ENCODE measurements around the gene CDCP2.
"Not testable (repeated sequence)": the region's sequence is repeated elsewhere in the genome, so short reads cannot be mapped to it uniquely, and the experiment has no call there.

Gene CDCP2

DNA sequence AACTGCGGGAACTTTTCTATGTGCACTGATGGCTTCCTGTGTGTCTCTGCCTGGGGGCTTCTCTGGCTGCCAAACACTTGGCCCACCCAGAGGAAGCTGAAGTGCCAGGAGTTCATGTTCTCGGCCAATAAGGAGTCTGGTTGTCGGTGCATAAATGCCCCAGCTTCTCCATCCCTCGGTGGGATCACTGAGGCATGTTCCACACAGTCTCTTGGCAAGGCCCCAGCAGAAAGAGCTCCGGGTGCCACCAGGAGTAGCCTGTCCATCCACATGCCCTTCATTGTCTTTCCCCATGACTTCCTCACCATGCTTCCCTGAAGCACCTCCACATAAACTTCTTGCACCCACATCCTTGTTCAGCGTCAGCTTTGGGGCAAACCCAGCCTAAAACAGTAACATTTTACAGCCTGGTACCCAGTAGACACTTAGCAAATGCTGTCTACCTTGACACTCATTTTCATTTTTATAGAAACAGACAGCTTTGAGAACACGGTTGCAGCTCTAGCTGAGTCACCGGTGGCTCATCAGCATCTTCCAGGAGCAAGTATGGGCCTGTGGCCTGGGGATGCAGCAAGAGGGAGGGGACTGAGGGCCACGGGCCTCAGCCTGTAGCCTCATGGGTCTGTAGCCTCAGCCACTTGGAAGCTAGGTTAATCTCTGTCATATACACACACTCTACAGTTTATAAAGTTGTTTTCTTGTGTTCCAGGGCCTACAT lies 14.8 kb upstream of the CDCP2 start:
- Histone ChIP-seq H3K4me3 (ENCODE audit: low read length) (no peak overlapping the region), H3K27me3 (replicated peaks; ENCODE audit: control insufficient read depth, insufficient read depth, low read length) (peaks cover 8% of the 10 kb centered on the region), H3K9me3 (ENCODE audit: control insufficient read depth, low read length) (no peaks in the 10 kb centered on the region), H3K36me3 (ENCODE audit: control insufficient read depth, insufficient read depth, low read length, severe bottlenecking) (no peaks in the 10 kb centered on the region), H3K9ac (ENCODE audit: low read length) (no peak overlapping the region), H3K4me1 (ENCODE audit: control insufficient read depth, insufficient read depth, low read length) (peaks cover 2% of the 10 kb centered on the region)
- DNase-seq (ENCODE audit: low read depth) = peak; percentile 13

DNA sequence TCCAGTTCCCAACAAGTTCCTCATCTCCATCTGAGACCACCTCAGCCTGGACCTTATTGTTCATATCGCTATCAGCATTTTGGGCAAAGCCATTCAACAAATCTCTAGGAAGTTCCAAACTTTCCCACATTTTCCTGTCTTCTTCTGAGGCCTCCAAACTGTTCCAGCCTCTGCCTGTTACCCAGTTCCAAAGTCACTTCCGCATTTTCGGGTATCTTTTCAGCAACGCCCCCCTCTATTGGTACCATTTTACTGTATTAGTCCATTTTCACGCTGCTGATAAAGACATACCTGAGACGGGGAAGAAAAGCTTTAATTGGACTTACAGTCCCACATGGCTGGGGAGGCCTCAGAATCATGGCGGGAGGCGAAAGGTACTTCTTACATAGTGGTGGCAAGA lies 13.6 kb upstream of the CDCP2 start:
- DNase-seq (ENCODE audit: low read depth); H3K36me3 ChIP-seq (ENCODE audit: control insufficient read depth, insufficient read depth, low read length, severe bottlenecking); H3K9me3 ChIP-seq (ENCODE audit: control insufficient read depth, low read length); H3K4me1 ChIP-seq (ENCODE audit: control insufficient read depth, insufficient read depth, low read length); H3K9ac ChIP-seq (ENCODE audit: low read length); H3K4me3 ChIP-seq (ENCODE audit: low read length): not testable (repeated sequence)
- peaks cover 11% of the 10 kb centered on the region for H3K27me3 ChIP-seq (replicated peaks; ENCODE audit: control insufficient read depth, insufficient read depth, low read length)

DNA sequence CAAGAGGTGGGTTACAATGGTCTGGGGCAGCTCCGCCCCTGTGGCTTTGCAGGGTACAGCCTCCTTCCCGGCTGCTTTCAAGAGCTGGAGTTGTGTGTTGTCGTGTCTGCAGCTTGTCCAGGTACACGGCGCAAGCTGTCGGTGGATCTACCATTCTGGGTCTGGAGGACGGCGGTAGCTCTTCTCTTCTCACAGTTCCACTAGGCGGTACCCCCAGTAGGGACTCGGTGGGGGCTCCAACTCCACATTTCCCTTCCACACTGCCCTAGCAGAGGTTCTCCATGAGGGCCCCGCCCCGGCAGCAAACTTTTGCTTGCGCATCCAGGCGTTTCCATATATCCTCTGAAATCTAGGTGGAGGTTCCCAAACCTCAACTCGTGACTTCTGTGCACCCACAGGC lies 12.3 kb upstream of the CDCP2 start:
- Histone ChIP-seq H3K27me3 (replicated peaks; ENCODE audit: control insufficient read depth, insufficient read depth, low read length) (peaks cover 11% of the 10 kb centered on the region), H3K36me3 (ENCODE audit: control insufficient read depth, insufficient read depth, low read length, severe bottlenecking) (no peaks in the 10 kb centered on the region), H3K4me3 (ENCODE audit: low read length) (no peak overlapping the region), H3K4me1 (ENCODE audit: control insufficient read depth, insufficient read depth, low read length) (no peaks in the 10 kb centered on the region), H3K9ac (ENCODE audit: low read length) (no peak overlapping the region), H3K9me3 (ENCODE audit: control insufficient read depth, low read length) (no peaks in the 10 kb centered on the region)
- DNase-seq (ENCODE audit: low read depth) = no peak

DNA sequence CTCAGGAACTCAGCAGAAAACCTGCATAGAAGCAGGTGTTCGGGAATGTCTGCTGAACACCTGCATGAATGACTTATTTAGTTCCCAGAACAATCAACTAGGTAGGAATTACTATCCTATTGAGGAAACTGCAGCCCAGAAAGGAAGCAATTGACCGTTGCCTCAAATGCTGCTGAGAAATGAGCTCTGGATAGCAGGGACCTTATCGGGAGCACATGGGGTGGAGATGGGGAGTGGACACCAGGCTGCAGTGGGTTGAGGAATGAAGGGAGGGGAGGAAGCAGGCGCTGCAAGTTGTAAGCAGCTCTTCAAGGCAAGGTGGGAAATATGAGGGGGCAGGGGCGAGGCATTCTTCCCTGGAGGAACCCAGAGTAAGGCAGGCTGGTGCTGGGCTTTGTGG lies 10.8 kb upstream of the CDCP2 start:
- no peak for DNase-seq (ENCODE audit: low read depth)
- no peaks in the 10 kb centered on the region for H3K4me1 ChIP-seq (ENCODE audit: control insufficient read depth, insufficient read depth, low read length)
- peaks cover 11% of the 10 kb centered on the region for H3K27me3 ChIP-seq (replicated peaks; ENCODE audit: control insufficient read depth, insufficient read depth, low read length)
- no peak overlapping the region for H3K4me3 ChIP-seq (ENCODE audit: low read length)
- no peaks in the 10 kb centered on the region for H3K36me3 ChIP-seq (ENCODE audit: control insufficient read depth, insufficient read depth, low read length, severe bottlenecking)
- H3K9ac ChIP-seq (ENCODE audit: low read length) = no peak overlapping the region
- no peaks in the 10 kb centered on the region for H3K9me3 ChIP-seq (ENCODE audit: control insufficient read depth, low read length)

DNA sequence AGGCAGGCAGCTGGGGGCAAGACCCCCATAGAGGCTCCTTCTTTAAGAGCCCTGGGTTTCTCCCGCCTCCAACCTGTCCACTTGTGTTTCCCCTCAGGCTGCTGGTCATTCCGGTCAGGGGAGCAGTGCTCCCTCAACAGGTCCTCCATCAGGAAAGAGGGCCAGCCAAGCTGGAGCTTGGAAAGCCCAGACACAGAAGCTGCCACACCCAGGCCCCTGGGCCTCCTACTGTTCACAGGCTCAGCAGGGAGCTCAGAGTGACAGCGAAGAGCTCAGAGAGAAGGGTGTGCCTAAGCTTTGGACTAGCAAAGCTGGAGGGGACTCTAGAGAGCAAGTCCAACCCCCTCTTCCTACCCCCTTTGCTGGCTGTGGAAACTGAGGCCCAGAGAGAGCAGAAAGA lies 10.3 kb upstream of the CDCP2 start:
- no peak overlapping the region for H3K9ac ChIP-seq (ENCODE audit: low read length)

DNA sequence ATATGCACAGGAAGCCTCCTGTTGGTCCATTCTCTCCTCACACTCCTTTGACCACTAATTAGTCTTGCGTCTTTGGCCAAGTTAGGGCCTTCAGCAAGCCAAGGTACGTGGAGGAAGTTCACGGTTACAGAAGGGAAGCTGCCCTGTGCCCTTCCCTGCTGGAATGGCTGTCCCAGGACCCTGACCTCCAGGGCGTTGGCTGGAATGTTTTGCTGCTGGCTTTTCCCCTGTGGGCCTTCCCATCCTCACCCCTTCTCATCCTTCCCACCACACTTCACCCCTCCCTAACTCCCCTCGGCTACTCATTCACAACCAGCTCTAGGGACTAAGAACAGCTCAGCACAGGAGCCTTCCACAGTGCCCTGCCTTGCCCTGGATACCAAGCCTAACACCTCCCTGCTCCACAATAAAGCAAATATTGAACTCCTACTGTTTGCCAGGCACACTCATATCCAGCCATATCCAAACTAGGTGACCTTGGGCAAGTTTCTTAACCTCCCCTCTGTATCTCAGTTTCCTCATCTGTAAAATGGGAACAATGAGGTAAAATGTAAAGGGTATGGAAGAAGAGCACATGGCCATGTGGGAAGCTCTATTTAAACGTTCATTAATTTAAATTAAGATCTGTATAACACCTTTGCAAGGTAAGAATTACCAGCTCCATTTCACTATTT lies 8.8 kb upstream of the CDCP2 start:
- Histone ChIP-seq H3K9ac (ENCODE audit: low read length) (no peak overlapping the region), H3K4me1 (ENCODE audit: control insufficient read depth, insufficient read depth, low read length) (no peaks in the 10 kb centered on the region), H3K4me3 (ENCODE audit: low read length) (no peak overlapping the region), H3K36me3 (ENCODE audit: control insufficient read depth, insufficient read depth, low read length, severe bottlenecking) (no peaks in the 10 kb centered on the region), H3K27me3 (replicated peaks; ENCODE audit: control insufficient read depth, insufficient read depth, low read length) (peaks cover 11% of the 10 kb centered on the region), H3K9me3 (ENCODE audit: control insufficient read depth, low read length) (no peaks in the 10 kb centered on the region)
- DNase-seq (ENCODE audit: low read depth) = no peak

More for the DNA sequence above, 10.3 kb upstream of the CDCP2 start:
- Histone ChIP-seq H3K27me3 (replicated peaks; ENCODE audit: control insufficient read depth, insufficient read depth, low read length) (peaks cover 11% of the 10 kb centered on the region), H3K4me3 (ENCODE audit: low read length) (no peak overlapping the region), H3K36me3 (ENCODE audit: control insufficient read depth, insufficient read depth, low read length, severe bottlenecking) (no peaks in the 10 kb centered on the region), H3K9me3 (ENCODE audit: control insufficient read depth, low read length) (no peaks in the 10 kb centered on the region), H3K4me1 (ENCODE audit: control insufficient read depth, insufficient read depth, low read length) (no peaks in the 10 kb centered on the region)
- DNase-seq (ENCODE audit: low read depth) = no peak

DNA sequence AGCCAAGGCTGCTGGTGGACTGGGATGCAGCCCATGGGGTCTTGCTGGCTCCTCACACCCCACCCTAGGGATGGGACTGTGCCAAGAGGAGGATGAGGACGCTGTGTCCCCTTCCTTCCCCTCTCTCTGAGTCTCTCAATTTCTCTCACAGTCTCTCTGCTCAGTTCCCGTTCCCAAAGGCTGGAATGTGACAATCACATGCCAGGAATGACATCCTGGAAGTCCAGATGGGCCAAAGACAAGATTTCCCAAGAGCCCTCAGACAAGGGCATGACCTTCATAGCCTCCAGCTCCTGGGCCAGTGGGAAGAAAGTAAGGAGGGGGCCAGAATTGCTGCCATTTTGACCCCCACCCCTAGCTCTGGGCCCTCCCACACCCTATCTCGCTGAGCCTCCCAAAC lies 7.6 kb upstream of the CDCP2 start:
- Histone ChIP-seq H3K27me3 (replicated peaks; ENCODE audit: control insufficient read depth, insufficient read depth, low read length) (peaks cover 11% of the 10 kb centered on the region), H3K9ac (ENCODE audit: low read length) (no peak overlapping the region), H3K36me3 (ENCODE audit: control insufficient read depth, insufficient read depth, low read length, severe bottlenecking) (no peaks in the 10 kb centered on the region), H3K4me3 (ENCODE audit: low read length) (no peak overlapping the region), H3K9me3 (ENCODE audit: control insufficient read depth, low read length) (no peaks in the 10 kb centered on the region), H3K4me1 (ENCODE audit: control insufficient read depth, insufficient read depth, low read length) (no peaks in the 10 kb centered on the region)
- DNase-seq (ENCODE audit: low read depth) = no peak

DNA sequence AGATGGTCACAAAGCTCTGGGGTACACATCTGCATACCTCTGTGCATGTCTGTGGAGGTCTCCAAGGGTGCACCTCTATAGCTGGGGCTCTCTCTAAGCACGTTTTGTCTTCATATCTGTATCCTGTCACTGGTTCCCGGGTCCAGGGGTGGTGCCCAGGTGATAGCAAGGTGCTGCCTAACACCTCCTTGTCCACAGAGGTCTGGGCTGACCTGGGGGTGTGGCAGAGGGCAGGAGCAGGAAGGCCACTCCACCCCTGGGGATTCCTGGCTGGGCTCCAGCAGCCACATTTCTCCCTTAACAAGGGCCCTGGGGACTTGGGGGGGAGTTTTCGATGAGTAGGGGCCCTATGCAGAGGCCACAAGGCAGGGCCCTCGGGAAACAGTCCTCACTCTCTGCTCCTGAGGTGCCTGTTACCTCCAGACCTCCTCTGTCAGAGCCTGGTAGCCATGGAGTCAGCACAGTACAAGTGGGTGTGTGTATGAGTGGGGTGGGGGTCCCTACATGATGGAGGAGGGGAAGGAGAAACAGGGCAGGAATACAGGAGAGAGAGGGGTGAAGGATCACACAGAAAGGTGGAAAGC lies 7.0 kb upstream of the CDCP2 start:
- H3K36me3 ChIP-seq (ENCODE audit: control insufficient read depth, insufficient read depth, low read length, severe bottlenecking) = no peaks in the 10 kb centered on the region
- no peak for DNase-seq (ENCODE audit: low read depth)
- H3K4me1 ChIP-seq (ENCODE audit: control insufficient read depth, insufficient read depth, low read length) = no peaks in the 10 kb centered on the region

DNA sequence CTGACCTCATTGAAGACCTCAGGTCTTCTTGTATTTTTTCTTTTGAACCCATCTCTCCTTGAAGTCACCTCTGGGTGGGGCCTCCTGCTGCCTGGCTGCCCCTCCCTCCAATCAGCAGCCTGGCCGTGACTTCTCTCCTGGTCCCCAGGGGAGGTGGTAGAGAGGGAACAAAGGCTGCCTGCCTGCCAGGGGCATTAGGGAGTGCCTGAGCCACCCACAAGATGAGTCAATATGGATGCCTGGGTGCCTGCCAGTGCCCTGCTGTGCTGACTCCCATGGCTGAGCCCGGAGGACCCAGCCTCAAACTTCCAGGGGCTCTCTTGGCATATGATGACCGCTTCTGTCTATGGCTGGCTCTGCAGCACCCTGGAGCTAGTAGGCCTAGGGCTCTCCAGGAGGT lies 5.3 kb upstream of the CDCP2 start:
- Histone ChIP-seq H3K9me3 (ENCODE audit: control insufficient read depth, low read length) (no peaks in the 10 kb centered on the region), H3K4me1 (ENCODE audit: control insufficient read depth, insufficient read depth, low read length) (peaks cover 11% of the 10 kb centered on the region), H3K4me3 (ENCODE audit: low read length) (no peak overlapping the region), H3K9ac (ENCODE audit: low read length) (no peak overlapping the region), H3K27me3 (replicated peaks; ENCODE audit: control insufficient read depth, insufficient read depth, low read length) (peaks cover 4% of the 10 kb centered on the region), H3K36me3 (ENCODE audit: control insufficient read depth, insufficient read depth, low read length, severe bottlenecking) (no peaks in the 10 kb centered on the region)
- peak; percentile 16 for DNase-seq (ENCODE audit: low read depth)

More for the DNA sequence above, 7.0 kb upstream of the CDCP2 start:
- H3K4me3 ChIP-seq (ENCODE audit: low read length) = no peak overlapping the region
- no peak overlapping the region for H3K9ac ChIP-seq (ENCODE audit: low read length)
- H3K27me3 ChIP-seq (replicated peaks; ENCODE audit: control insufficient read depth, insufficient read depth, low read length) = peaks cover 11% of the 10 kb centered on the region
- H3K9me3 ChIP-seq (ENCODE audit: control insufficient read depth, low read length) = no peaks in the 10 kb centered on the region

DNA sequence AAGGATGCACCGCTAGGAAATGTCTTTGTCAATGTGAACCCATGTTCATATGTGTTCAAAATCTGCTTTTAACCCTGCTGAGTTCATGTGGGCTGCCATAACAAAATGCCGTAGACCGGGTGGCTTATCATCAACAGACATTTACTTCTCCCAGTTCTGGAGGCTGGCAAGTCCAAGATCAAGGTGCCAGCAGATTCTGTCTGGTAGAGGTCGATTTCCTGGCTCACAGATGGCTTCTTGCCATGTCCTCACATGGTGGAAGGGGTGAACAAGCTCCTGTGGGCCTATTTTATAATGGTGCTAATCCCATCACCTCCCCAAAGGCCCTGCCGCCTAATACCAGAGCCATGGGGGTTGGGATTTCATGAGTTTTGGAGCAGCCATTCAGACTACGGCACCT lies 4.6 kb upstream of the CDCP2 start:
- H3K36me3 ChIP-seq (ENCODE audit: control insufficient read depth, insufficient read depth, low read length, severe bottlenecking) = no peaks in the 10 kb centered on the region
- peaks cover 14% of the 10 kb centered on the region for H3K4me1 ChIP-seq (ENCODE audit: control insufficient read depth, insufficient read depth, low read length)
- H3K4me3 ChIP-seq (ENCODE audit: low read length) = no peak overlapping the region
- peaks cover 4% of the 10 kb centered on the region for H3K27me3 ChIP-seq (replicated peaks; ENCODE audit: control insufficient read depth, insufficient read depth, low read length)
- no peak overlapping the region for H3K9ac ChIP-seq (ENCODE audit: low read length)
- no peak for DNase-seq (ENCODE audit: low read depth)
- H3K9me3 ChIP-seq (ENCODE audit: control insufficient read depth, low read length) = no peaks in the 10 kb centered on the region

DNA sequence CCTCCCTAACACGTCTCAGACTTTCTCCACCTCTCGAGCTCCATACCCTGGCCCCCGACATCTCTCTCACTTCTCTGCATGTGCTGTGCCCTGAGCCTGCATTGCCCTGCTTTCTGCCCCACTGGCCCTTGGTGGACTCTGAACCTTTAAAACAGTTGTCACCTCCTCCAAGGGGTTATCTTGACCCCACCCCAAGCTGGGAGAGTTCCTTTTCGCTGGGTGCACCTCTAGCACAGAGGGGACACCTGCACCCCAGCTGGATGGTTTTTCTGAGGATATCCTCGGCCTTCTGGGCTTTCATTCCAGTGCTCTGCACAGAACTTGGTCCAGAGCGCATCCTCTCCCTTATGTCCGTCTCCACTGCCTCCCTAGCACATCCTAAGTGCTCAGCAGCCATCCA lies 4.2 kb upstream of the CDCP2 start:
- peaks cover under 1% of the 10 kb centered on the region for H3K27me3 ChIP-seq (replicated peaks; ENCODE audit: control insufficient read depth, insufficient read depth, low read length)
- no peak overlapping the region for H3K4me3 ChIP-seq (ENCODE audit: low read length)
- no peak overlapping the region for H3K9ac ChIP-seq (ENCODE audit: low read length)
- H3K4me1 ChIP-seq (ENCODE audit: control insufficient read depth, insufficient read depth, low read length) = peaks cover 14% of the 10 kb centered on the region
- H3K36me3 ChIP-seq (ENCODE audit: control insufficient read depth, insufficient read depth, low read length, severe bottlenecking) = no peaks in the 10 kb centered on the region
- DNase-seq (ENCODE audit: low read depth) = no peak
- no peaks in the 10 kb centered on the region for H3K9me3 ChIP-seq (ENCODE audit: control insufficient read depth, low read length)
